ENCODE results near the gene TEDC2. TPM values are rescaled to one million over a fixed set of nuclear protein-coding genes. Genes with fewer than 3 reads are reported as not detected.

Gene TEDC2
- total RNA-seq, 2 experiments from 2014 or later = 48.0 to 110 TPM

- H3K79me2 ChIP-seq (ENCODE audit: insufficient read depth, low read depth, low read length) = no peaks in the 10 kb centered on the region
- H3K4me3 ChIP-seq (ENCODE audit: low read depth, low read length, poor library complexity, severe bottlenecking) = no peak overlapping the region
- H3K36me3 ChIP-seq (ENCODE audit: insufficient read depth, low read length) = peaks cover 20% of the 10 kb centered on the region; the same call in 1 of the 2 replicates
- no peaks in the 10 kb centered on the region for H3K9me2 ChIP-seq (ENCODE audit: insufficient read depth, low read length)
- H4K20me1 ChIP-seq (ENCODE audit: insufficient read depth, low read length) = no peaks in the 10 kb centered on the region
- no peak for DNase-seq (ENCODE audit: low spot score)
- POLR2A ChIA-PET = interaction anchor here (0.5 to 0.6 kb wide), 2 partner anchors 127 to 233 kb away, joined by 3 to 6 read pairs; no protein-coding TSS in a partner anchor
- H2AFZ ChIP-seq (ENCODE audit: low read length) = no peak overlapping the region
- TF ChIP-seq, protein P1, sequence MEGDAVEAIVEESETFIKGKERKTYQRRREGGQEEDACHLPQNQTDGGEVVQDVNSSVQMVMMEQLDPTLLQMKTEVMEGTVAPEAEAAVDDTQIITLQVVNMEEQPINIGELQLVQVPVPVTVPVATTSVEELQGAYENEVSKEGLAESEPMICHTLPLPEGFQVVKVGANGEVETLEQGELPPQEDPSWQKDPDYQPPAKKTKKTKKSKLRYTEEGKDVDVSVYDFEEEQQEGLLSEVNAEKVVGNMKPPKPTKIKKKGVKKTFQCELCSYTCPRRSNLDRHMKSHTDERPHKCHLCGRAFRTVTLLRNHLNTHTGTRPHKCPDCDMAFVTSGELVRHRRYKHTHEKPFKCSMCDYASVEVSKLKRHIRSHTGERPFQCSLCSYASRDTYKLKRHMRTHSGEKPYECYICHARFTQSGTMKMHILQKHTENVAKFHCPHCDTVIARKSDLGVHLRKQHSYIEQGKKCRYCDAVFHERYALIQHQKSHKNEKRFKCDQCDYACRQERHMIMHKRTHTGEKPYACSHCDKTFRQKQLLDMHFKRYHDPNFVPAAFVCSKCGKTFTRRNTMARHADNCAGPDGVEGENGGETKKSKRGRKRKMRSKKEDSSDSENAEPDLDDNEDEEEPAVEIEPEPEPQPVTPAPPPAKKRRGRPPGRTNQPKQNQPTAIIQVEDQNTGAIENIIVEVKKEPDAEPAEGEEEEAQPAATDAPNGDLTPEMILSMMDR (conservative IDR thresholded peaks at IDR 0.05; ENCODE audit: low read length) = no peak
- no peak overlapping the region for H3K4me2 ChIP-seq (ENCODE audit: low read length)
- intact Hi-C loops (cut with micrococcal nuclease; ENCODE audit: unreplicated experiment) = loop anchor here (5.0 kb wide), 1 partner anchor 151 kb away; no protein-coding TSS in a partner anchor
- no TSS peak for BruUV-seq (replicated peaks)
- H3K9me3 ChIP-seq (ENCODE audit: low read length) = no peaks in the 10 kb centered on the region
- no peak overlapping the region for H3K27ac ChIP-seq (ENCODE audit: low read depth, low read length, poor library complexity, severe bottlenecking)
- peaks cover 6% of the 10 kb centered on the region for H3K4me1 ChIP-seq (ENCODE audit: insufficient read depth, low read length, poor library complexity, severe bottlenecking)
- CTCF ChIA-PET (ENCODE audit: unreplicated experiment) = no interaction called here
These were observed 28.1 kb downstream of the TEDC2 start for GRCh38 chr16:2487903-2488531.

GRCh38 chr16:2489581-2489980 lies 29.7 kb downstream of the TEDC2 start:
- intact Hi-C loops (cut with micrococcal nuclease; ENCODE audit: unreplicated experiment) = loop anchor here (5.0 kb wide), 1 partner anchor 152 kb away; no protein-coding TSS in a partner anchor

More at GRCh38 chr16:2489581-2489980, 29.7 kb downstream of the TEDC2 start:
- Histone ChIP-seq H3K4me2 (ENCODE audit: low read length) (no peak overlapping the region), H3K36me3 (ENCODE audit: insufficient read depth, low read length) (peaks cover 20% of the 10 kb centered on the region; the same call in 1 of the 2 replicates), H3K9me3 (ENCODE audit: low read length) (no peaks in the 10 kb centered on the region), H3K27ac (ENCODE audit: low read depth, low read length, poor library complexity, severe bottlenecking) (no peak overlapping the region), H3K9me2 (ENCODE audit: insufficient read depth, low read length) (no peaks in the 10 kb centered on the region), H2AFZ (ENCODE audit: low read length) (no peak overlapping the region), H4K20me1 (ENCODE audit: insufficient read depth, low read length) (no peaks in the 10 kb centered on the region), H3K4me1 (ENCODE audit: insufficient read depth, low read length, poor library complexity, severe bottlenecking) (peaks cover 6% of the 10 kb centered on the region), H3K4me3 (ENCODE audit: low read depth, low read length, poor library complexity, severe bottlenecking) (no peak overlapping the region), H3K79me2 (ENCODE audit: insufficient read depth, low read depth, low read length) (no peaks in the 10 kb centered on the region)
- POLR2A ChIA-PET = no interaction called here
- BruUV-seq (replicated peaks) = no TSS peak
- no peak for DNase-seq (ENCODE audit: low spot score)
- TF ChIP-seq, protein P1 (conservative IDR thresholded peaks at IDR 0.05; ENCODE audit: low read length) = no peak
- TF ChIP-seq EZH2phosphoT487 (IDR thresholded peaks at IDR 0.05; ENCODE audit: borderline replicate concordance, low read depth, low read length) = no peak
- CTCF ChIA-PET (ENCODE audit: unreplicated experiment) = no interaction called here
